Hepatocyte (in vitro differentiated cells): ENCODE measurements around the gene ODC1. TPM values are rescaled to one million over a fixed set of nuclear protein-coding genes. Genes with fewer than 3 reads are reported as not detected.

ENCODE experiments used
- DNase-seq: peaks from one replicate; pipeline ENCODE4 v3.0.0-alpha.2; 2016; ENCODE audit warnings: low spot score
- H2AFZ ChIP-seq: fragments of 200-600 bp; sonication (generic); 2 replicates; pipeline ENCODE4 v1.6.0; 2016; ENCODE audit warnings: antibody characterized with exemption, mild to moderate bottlenecking
- H3K27ac ChIP-seq: fragments of 200-600 bp; sonication (generic); 2 replicates; pipeline ENCODE4 v1.5.1; 2016; ENCODE audit warnings: mild to moderate bottlenecking
- H3K27me3 ChIP-seq: fragments of 200-600 bp; sonication (generic); 2 replicates; pipeline ENCODE4 v1.6.1; 2016
- H3K36me3 ChIP-seq: fragments of 200-600 bp; sonication (generic); replicated peaks from 2 replicates; pipeline ENCODE4 v1.5.1; 2016; ENCODE audit warnings: low read depth; ENCODE audit not compliant: insufficient read depth
- H3K4me1 ChIP-seq: fragments of 200-600 bp; sonication (generic); 2 replicates; pipeline ENCODE4 v1.5.1; 2016; ENCODE audit warnings: mild to moderate bottlenecking, moderate library complexity; ENCODE audit not compliant: insufficient read depth
- H3K4me2 ChIP-seq: fragments of 200-600 bp; sonication (generic); 2 replicates; pipeline ENCODE4 v1.6.0; 2016
- H3K4me3 ChIP-seq: fragments of 200-600 bp; sonication (generic); 2 replicates; pipeline ENCODE4 v1.5.1; 2016; ENCODE audit warnings: mild to moderate bottlenecking
- H3K79me2 ChIP-seq: fragments of 200-600 bp; sonication (generic); 2 replicates; pipeline ENCODE4 v1.6.0; 2017; ENCODE audit warnings: mild to moderate bottlenecking
- H3K9me2 ChIP-seq: fragments of 200-600 bp; sonication (generic); replicated peaks from 2 replicates; pipeline ENCODE4 v1.6.0; 2017; ENCODE audit warnings: mild to moderate bottlenecking; ENCODE audit not compliant: insufficient read depth
- H3K9me3 ChIP-seq: fragments of 200-600 bp; sonication (generic); 2 replicates; pipeline ENCODE4 v1.5.1; 2016; ENCODE audit warnings: low read depth, mild to moderate bottlenecking
- H4K20me1 ChIP-seq: fragments of 200-600 bp; sonication (generic); 2 replicates; pipeline ENCODE4 v1.6.0; 2016; ENCODE audit warnings: mild to moderate bottlenecking; ENCODE audit not compliant: insufficient read depth, poor library complexity, severe bottlenecking
- CTCF ChIP-seq: fragments of 200-600 bp; sonication (generic); IDR thresholded peaks from 2 replicates; pipeline ENCODE4 v1.5.1; 2016; ENCODE audit warnings: antibody characterized with exemption, mild to moderate bottlenecking; ENCODE audit not compliant: poor library complexity
- EZH2 ChIP-seq: fragments of 200-600 bp; sonication (generic); IDR thresholded peaks from 2 replicates; pipeline ENCODE4 v1.6.1; 2016; ENCODE audit warnings: antibody characterized with exemption, mild to moderate bottlenecking, borderline replicate concordance
- EZH2phosphoT487 ChIP-seq: fragments of 200-600 bp; sonication (generic); IDR thresholded peaks from one replicate; pipeline ENCODE4 v1.6.1; 2018; ENCODE audit warnings: antibody characterized with exemption, mild to moderate bottlenecking, low read depth, moderate library complexity; ENCODE audit not compliant: unreplicated experiment, severe bottlenecking
- WGBS: methylation state at CpG from one replicate; pipeline ENCODE4 v1.1.6; 2016; ENCODE audit warnings: low lambda C conversion rate; ENCODE audit errors: missing lambda C conversion rate; 5-methylcytosine and 5-hydroxymethylcytosine counted together
- polyA plus RNA-seq: library from polyadenylated mRNA; unstranded; fragments of >200 nt; fragmentation: Nextera tagmentation; extraction: Ambion mirVana; gene quantifications from 2 replicates; pipeline ENCODE4 v1.2.1, GENCODE V29; 2016
- total RNA-seq: library from RNA; depleted of rRNA; stranded (reverse); fragments of >200 nt; gene quantifications from 2 replicates; pipeline ENCODE4 v1.2.3, GENCODE V29; 2014

The ODC1 gene
- total and polyA plus RNA-seq, 2 experiments from 2014 or later, result 92.8 to 165 TPM

GRCh38 chr2:10427618-10427949 lies 20.5 kb downstream of the ODC1 start:
- no peaks in the 10 kb centered on the region for H3K27me3 ChIP-seq
- no peak overlapping the region for H3K4me3 ChIP-seq
- H3K9me3 ChIP-seq, result no peaks in the 10 kb centered on the region
- no peaks in the 10 kb centered on the region for H4K20me1 ChIP-seq
- H3K36me3 ChIP-seq, result no peaks in the 10 kb centered on the region
- H3K27ac ChIP-seq, result no peak overlapping the region
- DNase-seq, result no peak
- whole genome bisulfite sequencing, result 80% methylated on average over 17 of the region's 17 CpGs
- H3K4me1 ChIP-seq, result no peaks in the 10 kb centered on the region
- no peaks in the 10 kb centered on the region for H3K9me2 ChIP-seq
- H3K4me2 ChIP-seq, result no peak overlapping the region
- H2AFZ ChIP-seq, result no peak overlapping the region
- TF ChIP-seq EZH2, result no peak
- TF ChIP-seq CTCF, result no peak
- TF ChIP-seq EZH2phosphoT487, result no peak
- no peaks in the 10 kb centered on the region for H3K79me2 ChIP-seq

GRCh38 chr2:10426726-10427617 lies 21.2 kb downstream of the ODC1 start:
- no peak for DNase-seq
- H3K4me1 ChIP-seq, result no peaks in the 10 kb centered on the region
- H3K4me2 ChIP-seq, result no peak overlapping the region
- no peak overlapping the region for H3K4me3 ChIP-seq
- no peaks in the 10 kb centered on the region for H3K9me3 ChIP-seq
- no peaks in the 10 kb centered on the region for H4K20me1 ChIP-seq
- H3K27ac ChIP-seq, result no peak overlapping the region
- WGBS, result 96% methylated on average over 34 of the region's 40 CpGs
- H2AFZ ChIP-seq, result no peak overlapping the region
- H3K36me3 ChIP-seq, result no peaks in the 10 kb centered on the region
- no peaks in the 10 kb centered on the region for H3K27me3 ChIP-seq
- no peaks in the 10 kb centered on the region for H3K79me2 ChIP-seq
- TF ChIP-seq EZH2 (no peak), EZH2phosphoT487 (no peak), CTCF (no peak)
- H3K9me2 ChIP-seq, result no peaks in the 10 kb centered on the region

GRCh38 chr2:10425699-10426098 lies 22.4 kb downstream of the ODC1 start:
- no peaks in the 10 kb centered on the region for H4K20me1 ChIP-seq
- no peaks in the 10 kb centered on the region for H3K36me3 ChIP-seq
- no peak overlapping the region for H3K27ac ChIP-seq
- H3K27me3 ChIP-seq, result no peaks in the 10 kb centered on the region
- H3K9me3 ChIP-seq, result no peaks in the 10 kb centered on the region
- no peaks in the 10 kb centered on the region for H3K79me2 ChIP-seq
- no peak for DNase-seq
- no peak overlapping the region for H2AFZ ChIP-seq
- no peak overlapping the region for H3K4me3 ChIP-seq
- 86% methylated on average over 10 of the region's 10 CpGs for WGBS
- H3K9me2 ChIP-seq, result no peaks in the 10 kb centered on the region
- H3K4me2 ChIP-seq, result no peak overlapping the region
- no peaks in the 10 kb centered on the region for H3K4me1 ChIP-seq
- TF ChIP-seq EZH2phosphoT487 (no peak), CTCF (no peak), EZH2 (no peak)
